MM.1S (cell line): ENCODE data around the gene DOC2A.

Experiments used
- DNase-seq: peaks from one replicate; pipeline ENCODE4 v3.0.0-alpha.2; 2015
- H2AFZ ChIP-seq: fragments of 300-600 bp; sonication (generic); 2 replicates; pipeline ENCODE4 v1.6.0; 2016; ENCODE audit warnings: antibody characterized with exemption, low read length
- H3F3A ChIP-seq: fragments of 300-600 bp; sonication (generic); 2 replicates; pipeline ENCODE4 v1.6.1; 2016; ENCODE audit warnings: mild to moderate bottlenecking, antibody characterized with exemption, low read length, moderate library complexity, mixed read lengths; ENCODE audit not compliant: insufficient read depth
- H3K27ac ChIP-seq: fragments of 300-600 bp; sonication (generic); 2 replicates; pipeline ENCODE4 v1.5.1; 2016; ENCODE audit warnings: mild to moderate bottlenecking, low read length
- H3K27me3 ChIP-seq: fragments of 300-600 bp; sonication (generic); replicated peaks from 2 replicates; pipeline ENCODE4 v1.6.0; 2016; ENCODE audit warnings: low read length; ENCODE audit not compliant: insufficient read depth
- H3K36me3 ChIP-seq: fragments of 300-600 bp; sonication (generic); replicated peaks from 2 replicates; pipeline ENCODE4 v1.6.1; 2016; ENCODE audit warnings: mild to moderate bottlenecking, low read length, mixed read lengths; ENCODE audit not compliant: insufficient read depth
- H3K4me1 ChIP-seq: fragments of 300-600 bp; sonication (generic); 2 replicates; pipeline ENCODE4 v1.6.1; 2016; ENCODE audit warnings: low read length, mixed read lengths
- H3K4me2 ChIP-seq: fragments of 300-600 bp; sonication (generic); 2 replicates; pipeline ENCODE4 v1.6.0; 2016; ENCODE audit warnings: low read depth, low read length
- H3K4me3 ChIP-seq: fragments of 300-600 bp; sonication (generic); 2 replicates; pipeline ENCODE4 v1.5.1; 2016; ENCODE audit warnings: low read length, mixed read lengths
- H3K79me2 ChIP-seq: fragments of 300-600 bp; sonication (generic); 2 replicates; pipeline ENCODE4 v1.6.1; 2016; ENCODE audit warnings: mixed run types, low read length, mixed read lengths
- H3K9ac ChIP-seq: fragments of 300-600 bp; sonication (generic); 2 replicates; pipeline ENCODE4 v1.6.1; 2016; ENCODE audit warnings: low read length, mixed read lengths
- H3K9me2 ChIP-seq: fragments of 300-600 bp; sonication (generic); replicated peaks from 2 replicates; pipeline ENCODE4 v1.6.1; 2016; ENCODE audit warnings: mild to moderate bottlenecking, low read length, mixed read lengths; ENCODE audit not compliant: insufficient read depth
- H3K9me3 ChIP-seq: fragments of 300-600 bp; sonication (generic); replicated peaks from 2 replicates; pipeline ENCODE4 v1.6.1; 2016; ENCODE audit warnings: mild to moderate bottlenecking, low read length, mixed read lengths; ENCODE audit not compliant: insufficient read depth
- H4K20me1 ChIP-seq: fragments of 300-600 bp; sonication (generic); 2 replicates; pipeline ENCODE4 v1.6.1; 2016; ENCODE audit warnings: mild to moderate bottlenecking, low read length, moderate library complexity, mixed read lengths; ENCODE audit not compliant: insufficient read depth
- CTCF ChIP-seq: fragments of 300-600 bp; sonication (generic); IDR thresholded peaks from 2 replicates; pipeline ENCODE4 v1.5.1; 2016; ENCODE audit warnings: antibody characterized with exemption, low read length, mixed read lengths
- EZH2 ChIP-seq: fragments of 300-600 bp; sonication (generic); optimal IDR thresholded peaks from 2 replicates; pipeline ENCODE3; 2017; ENCODE audit warnings: low read depth, mild to moderate bottlenecking, antibody characterized with exemption, low read length, mixed read lengths
- EZH2phosphoT487 ChIP-seq: fragments of 300-600 bp; sonication (generic); IDR thresholded peaks from 2 replicates; pipeline ENCODE4 v1.6.1; 2018; ENCODE audit warnings: antibody characterized with exemption, low read length

Gene DOC2A

GRCh38 chr16:30054451-30054850, 43.6 kb upstream of the DOC2A start:
- TF ChIP-seq EZH2phosphoT487, result no peak
- TF ChIP-seq CTCF, result no peak
- TF ChIP-seq EZH2, result no peak
- Histone ChIP-seq H3K36me3 (no peaks in the 10 kb centered on the region), H3K9me3 (no peaks in the 10 kb centered on the region), H3K27me3 (no peaks in the 10 kb centered on the region), H3F3A (0 out of 2 replicates have a peak, but pooled peaks cover 3% of the 10 kb centered on the region), H3K4me1 (peaks cover 6% of the 10 kb centered on the region), H3K9ac (no peak overlapping the region), H3K27ac (no peak overlapping the region), H4K20me1 (no peaks in the 10 kb centered on the region), H3K4me3 (no peak overlapping the region), H3K79me2 (peaks cover 6% of the 10 kb centered on the region), H2AFZ (no peak overlapping the region), H3K4me2 (no peak overlapping the region), H3K9me2 (no peaks in the 10 kb centered on the region)
- no peak for DNase-seq

- DNase-seq, result no peak
- Histone ChIP-seq H3K4me1 (peaks cover 6% of the 10 kb centered on the region), H3K9me3 (no peaks in the 10 kb centered on the region), H3F3A (0 out of 2 replicates have a peak, but pooled peaks cover 3% of the 10 kb centered on the region), H2AFZ (peak overlapping the region; percentile 94), H3K36me3 (no peaks in the 10 kb centered on the region), H3K27ac (peak overlapping the region; percentile 28; the same call in 1 of the 2 replicates), H3K9ac (peak overlapping the region; percentile 85), H3K9me2 (no peaks in the 10 kb centered on the region), H4K20me1 (no peaks in the 10 kb centered on the region), H3K79me2 (peaks cover 6% of the 10 kb centered on the region), H3K4me3 (peak overlapping the region; percentile 93), H3K27me3 (no peaks in the 10 kb centered on the region), H3K4me2 (peak overlapping the region; percentile 99)
- TF ChIP-seq CTCF (no peak), EZH2 (no peak), EZH2phosphoT487 (no peak)
Observed at GRCh38 chr16:30053376-30054015, 42.7 kb upstream of the DOC2A start.

GRCh38 chr16:30052671-30053372, 42.0 kb upstream of the DOC2A start:
- H3K36me3 ChIP-seq, result no peaks in the 10 kb centered on the region
- H3K4me1 ChIP-seq, result peaks cover 6% of the 10 kb centered on the region
- peak overlapping the region; percentile 99 for H3K4me2 ChIP-seq
- no peaks in the 10 kb centered on the region for H3K9me3 ChIP-seq
- H4K20me1 ChIP-seq, result no peaks in the 10 kb centered on the region
- H3K4me3 ChIP-seq, result peak overlapping the region; percentile 93
- peaks cover 6% of the 10 kb centered on the region for H3K79me2 ChIP-seq
- no peaks in the 10 kb centered on the region for H3K27me3 ChIP-seq
- 0 out of 2 replicates have a peak, but pooled peaks cover 3% of the 10 kb centered on the region for H3F3A ChIP-seq
- peak; percentile 93 for DNase-seq
- peak overlapping the region; percentile 94 for H2AFZ ChIP-seq
- peak overlapping the region; percentile 52; the same call in 1 of the 2 replicates for H3K27ac ChIP-seq
- H3K9ac ChIP-seq, result peak overlapping the region; percentile 85
- H3K9me2 ChIP-seq, result no peaks in the 10 kb centered on the region
- no peak for TF ChIP-seq CTCF
- TF ChIP-seq EZH2, result no peak
- TF ChIP-seq EZH2phosphoT487, result no peak
